ENCODE measurements around the gene NBEA.

The NBEA gene

DNA sequence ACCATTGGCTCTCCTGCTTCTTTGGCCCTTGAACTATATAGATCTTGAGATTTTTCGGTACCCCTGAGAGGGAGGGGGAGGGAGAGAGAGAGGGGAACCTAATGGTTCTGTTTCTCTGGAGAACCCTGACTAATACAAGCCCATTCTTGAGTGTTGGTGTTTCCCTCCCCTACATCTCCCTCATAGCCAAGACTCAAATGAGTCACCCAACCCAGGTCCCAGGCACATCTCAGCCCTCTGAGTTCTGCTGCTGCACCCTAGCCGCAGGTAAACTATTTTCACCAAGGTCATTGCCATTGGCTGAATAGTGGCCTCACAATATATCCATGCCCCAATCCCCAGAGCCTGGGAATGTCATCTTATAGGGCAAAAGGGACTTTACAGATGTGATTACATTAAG, 760.2 kb downstream of the NBEA start:
- TF ChIP-seq, protein P1, sequence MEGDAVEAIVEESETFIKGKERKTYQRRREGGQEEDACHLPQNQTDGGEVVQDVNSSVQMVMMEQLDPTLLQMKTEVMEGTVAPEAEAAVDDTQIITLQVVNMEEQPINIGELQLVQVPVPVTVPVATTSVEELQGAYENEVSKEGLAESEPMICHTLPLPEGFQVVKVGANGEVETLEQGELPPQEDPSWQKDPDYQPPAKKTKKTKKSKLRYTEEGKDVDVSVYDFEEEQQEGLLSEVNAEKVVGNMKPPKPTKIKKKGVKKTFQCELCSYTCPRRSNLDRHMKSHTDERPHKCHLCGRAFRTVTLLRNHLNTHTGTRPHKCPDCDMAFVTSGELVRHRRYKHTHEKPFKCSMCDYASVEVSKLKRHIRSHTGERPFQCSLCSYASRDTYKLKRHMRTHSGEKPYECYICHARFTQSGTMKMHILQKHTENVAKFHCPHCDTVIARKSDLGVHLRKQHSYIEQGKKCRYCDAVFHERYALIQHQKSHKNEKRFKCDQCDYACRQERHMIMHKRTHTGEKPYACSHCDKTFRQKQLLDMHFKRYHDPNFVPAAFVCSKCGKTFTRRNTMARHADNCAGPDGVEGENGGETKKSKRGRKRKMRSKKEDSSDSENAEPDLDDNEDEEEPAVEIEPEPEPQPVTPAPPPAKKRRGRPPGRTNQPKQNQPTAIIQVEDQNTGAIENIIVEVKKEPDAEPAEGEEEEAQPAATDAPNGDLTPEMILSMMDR (IDR thresholded peaks at IDR 0.05; ENCODE audit: control insufficient read depth, insufficient read depth, low read depth, low read length, missing control alignments) = no peak
- H3K4me3 ChIP-seq (ENCODE audit: control insufficient read depth, low read depth, low read length) = no peak overlapping the region
- DNase-seq (ENCODE audit: low read depth) = no peak

DNA sequence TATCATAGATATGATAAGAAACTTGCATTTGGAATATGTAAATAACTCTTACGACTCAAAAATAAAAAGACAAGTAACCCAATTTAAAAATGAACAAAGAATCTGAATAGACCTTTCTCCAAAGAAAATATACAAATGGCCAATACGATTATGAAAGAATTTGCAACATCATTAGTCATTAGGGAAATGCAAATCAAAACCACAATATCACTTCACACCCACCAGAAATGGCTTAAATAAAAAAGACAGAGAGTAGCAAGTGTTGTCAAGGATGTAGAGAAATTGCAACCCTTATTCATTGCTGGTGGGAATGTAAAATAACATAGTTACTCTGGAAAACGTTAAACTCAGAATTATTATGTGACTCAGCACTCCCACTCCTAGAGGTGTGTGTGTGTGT, 761.0 kb downstream of the NBEA start:
- H3K4me3 ChIP-seq (ENCODE audit: control insufficient read depth, low read depth, low read length) = no peak overlapping the region
- TF ChIP-seq, protein P1 (IDR thresholded peaks at IDR 0.05; ENCODE audit: control insufficient read depth, insufficient read depth, low read depth, low read length, missing control alignments) = no peak
- DNase-seq (ENCODE audit: low read depth) = no peak

DNA sequence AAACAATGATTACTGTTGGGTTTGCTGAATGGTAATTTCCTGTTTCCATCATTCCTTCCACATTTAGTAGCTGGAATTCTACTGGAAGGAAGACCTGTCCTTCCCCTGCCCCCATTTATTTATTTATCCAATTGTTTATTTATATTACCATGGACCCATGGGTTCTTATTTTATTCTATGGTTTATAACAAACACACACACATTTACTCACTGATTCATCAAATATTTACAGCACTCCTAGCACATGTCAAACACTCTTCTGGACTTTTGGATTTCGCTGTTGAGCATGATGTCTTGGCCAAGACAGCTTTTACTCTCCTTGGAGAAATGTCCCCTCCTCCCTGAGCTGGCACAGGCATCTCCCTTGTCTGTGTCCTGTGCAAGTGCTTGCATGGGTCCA, 762.3 kb downstream of the NBEA start:
- TF ChIP-seq, protein P1 (IDR thresholded peaks at IDR 0.05; ENCODE audit: control insufficient read depth, insufficient read depth, low read depth, low read length, missing control alignments) = no peak
- no peak overlapping the region for H3K4me3 ChIP-seq (ENCODE audit: control insufficient read depth, low read depth, low read length)

DNA sequence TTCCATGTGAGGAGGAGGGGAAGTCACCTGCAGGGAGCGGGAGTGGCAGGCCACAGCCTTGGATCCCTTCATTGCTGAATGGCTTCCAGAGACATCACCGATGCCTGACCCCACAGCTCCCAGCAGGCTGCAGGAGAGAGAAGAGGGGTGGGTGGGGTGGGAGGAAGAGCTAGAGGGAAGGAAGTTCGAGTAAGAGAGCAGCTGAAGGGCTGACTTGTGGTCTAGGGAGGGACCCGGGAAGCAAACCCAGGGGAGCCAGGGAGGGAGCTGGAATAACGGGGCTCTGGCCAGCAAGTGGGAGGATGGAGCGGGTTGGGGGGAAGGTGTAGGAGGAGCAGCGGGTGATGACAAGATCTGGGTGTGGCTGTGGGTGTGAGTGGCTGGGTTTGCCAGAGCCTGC, 764.2 kb downstream of the NBEA start:
- no peak overlapping the region for H3K4me3 ChIP-seq (ENCODE audit: control insufficient read depth, low read depth, low read length)
- no peak for DNase-seq (ENCODE audit: low read depth)
- TF ChIP-seq, protein P1 (IDR thresholded peaks at IDR 0.05; ENCODE audit: control insufficient read depth, insufficient read depth, low read depth, low read length, missing control alignments) = no peak

More for the DNA sequence above, 762.3 kb downstream of the NBEA start:
- DNase-seq (ENCODE audit: low read depth) = no peak

DNA sequence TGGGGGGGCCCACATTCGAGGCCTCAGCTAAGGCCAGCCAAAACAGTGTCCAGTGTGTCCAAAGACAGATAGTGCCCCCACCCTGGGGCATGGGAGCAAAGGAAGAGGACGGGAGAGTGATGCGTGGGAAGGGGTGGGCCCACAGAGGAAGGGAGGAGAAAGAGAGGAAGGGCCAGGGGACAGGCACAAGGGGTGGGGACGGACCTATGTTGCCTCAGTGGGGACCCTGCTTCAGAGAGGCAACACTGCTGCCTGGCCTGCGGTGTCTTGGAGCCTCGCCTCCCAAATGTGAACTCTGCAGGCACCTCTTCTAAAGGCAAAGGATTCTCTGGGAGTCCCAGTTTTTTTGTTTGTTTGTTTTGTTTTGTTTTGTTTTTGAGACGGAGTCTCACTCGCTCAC, 764.7 kb downstream of the NBEA start:
- DNase-seq (ENCODE audit: low read depth) = no peak
- TF ChIP-seq, protein P1 (IDR thresholded peaks at IDR 0.05; ENCODE audit: control insufficient read depth, insufficient read depth, low read depth, low read length, missing control alignments) = no peak
- no peak overlapping the region for H3K4me3 ChIP-seq (ENCODE audit: control insufficient read depth, low read depth, low read length)

DNA sequence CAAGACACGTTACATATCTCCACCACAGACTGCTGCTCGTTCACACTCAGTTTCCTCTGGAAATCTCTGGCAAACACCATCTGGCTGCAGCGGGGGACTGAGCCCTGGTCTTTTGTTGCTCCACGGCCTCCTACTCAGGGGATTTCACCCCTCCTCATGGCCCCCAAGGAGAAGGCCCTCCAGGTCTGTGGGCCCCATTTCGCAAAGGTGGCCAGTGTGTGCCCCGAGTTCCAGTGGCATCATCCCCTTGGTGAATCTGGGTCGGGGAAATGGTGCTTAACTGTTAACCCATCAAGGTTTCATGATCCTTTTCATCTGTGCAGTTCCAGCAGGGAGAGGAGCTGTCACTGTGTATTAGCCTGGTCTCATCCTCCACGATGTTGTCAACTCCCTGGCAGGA, 769.8 kb downstream of the NBEA start:
- no peak for DNase-seq (ENCODE audit: low read depth)
- TF ChIP-seq, protein P1 (IDR thresholded peaks at IDR 0.05; ENCODE audit: control insufficient read depth, insufficient read depth, low read depth, low read length, missing control alignments) = no peak
- H3K4me3 ChIP-seq (ENCODE audit: control insufficient read depth, low read depth, low read length) = no peak overlapping the region

All from AG09309 (cell line).